Thymus (tissue), 11 donors: ENCODE measurements around the gene OPCML. TPM values are rescaled to one million over a fixed set of nuclear protein-coding genes. Genes with fewer than 3 reads are reported as not detected.

Source experiments
- DNase-seq, 9 donors: peaks; one replicate each; pipeline ENCODE4 v3.0.0-alpha.2; 2013; ENCODE audit warnings: low spot score in 9 of 9, low read depth in 6 of 9, missing footprints in 1 of 9
- H3K27ac ChIP-seq, 2 donors: one replicate each; pipeline ENCODE4 v1.5.1; 2013; ENCODE audit warnings: control low read depth in 1 of 2, low read depth in 1 of 2, low read length in 1 of 2, mild to moderate bottlenecking in 1 of 2, moderate library complexity in 1 of 2
- H3K27me3 ChIP-seq, 2 donors: one replicate each; pipeline ENCODE4 v1.5.1; 2013; ENCODE audit warnings: low read length in 1 of 2; ENCODE audit not compliant: control insufficient read depth in 2 of 2, insufficient read depth in 1 of 2
- H3K36me3 ChIP-seq, 2 donors: one replicate each; pipeline ENCODE4 v1.5.1; 2013; ENCODE audit warnings: low read length in 1 of 2, mild to moderate bottlenecking in 1 of 2, moderate library complexity in 1 of 2; ENCODE audit not compliant: control insufficient read depth in 2 of 2, insufficient read depth in 2 of 2
- H3K4me1 ChIP-seq, 2 donors: one replicate each; pipeline ENCODE4 v1.5.1; 2013; ENCODE audit warnings: low read length in 2 of 2; ENCODE audit not compliant: control insufficient read depth in 2 of 2, insufficient read depth in 2 of 2
- H3K4me3 ChIP-seq, 2 donors: one replicate each; pipeline ENCODE4 v1.5.1; 2013; ENCODE audit warnings: low read length in 2 of 2, control low read depth in 1 of 2, mild to moderate bottlenecking in 1 of 2
- H3K9me3 ChIP-seq, 2 donors: one replicate each; pipeline ENCODE4 v1.5.1; 2013; ENCODE audit warnings: low read length in 1 of 2, mild to moderate bottlenecking in 1 of 2; ENCODE audit not compliant: control insufficient read depth in 2 of 2, insufficient read depth in 1 of 2
- WGBS: extraction: QIAGEN DNeasy Blood & Tissue Kit; methylation state at CpG from one replicate; pipeline ENCODE4 v1.1.7; 2013; 5-methylcytosine and 5-hydroxymethylcytosine counted together
- polyA plus RNA-seq: library from polyadenylated mRNA; stranded (reverse); fragments of 200-250 nt; gene quantifications from one replicate; pipeline ENCODE4 v1.2.3, GENCODE V29; 2013
- total RNA-seq: library from RNA; stranded (reverse); fragments of 120-200 nt; gene quantifications from one replicate; pipeline ENCODE4 v1.2.4, GENCODE V29; 2013
- donor health status: healthy.

Gene OPCML
- total and polyA plus RNA-seq, 2 donors = 0.07 to 0.09 TPM

DNA sequence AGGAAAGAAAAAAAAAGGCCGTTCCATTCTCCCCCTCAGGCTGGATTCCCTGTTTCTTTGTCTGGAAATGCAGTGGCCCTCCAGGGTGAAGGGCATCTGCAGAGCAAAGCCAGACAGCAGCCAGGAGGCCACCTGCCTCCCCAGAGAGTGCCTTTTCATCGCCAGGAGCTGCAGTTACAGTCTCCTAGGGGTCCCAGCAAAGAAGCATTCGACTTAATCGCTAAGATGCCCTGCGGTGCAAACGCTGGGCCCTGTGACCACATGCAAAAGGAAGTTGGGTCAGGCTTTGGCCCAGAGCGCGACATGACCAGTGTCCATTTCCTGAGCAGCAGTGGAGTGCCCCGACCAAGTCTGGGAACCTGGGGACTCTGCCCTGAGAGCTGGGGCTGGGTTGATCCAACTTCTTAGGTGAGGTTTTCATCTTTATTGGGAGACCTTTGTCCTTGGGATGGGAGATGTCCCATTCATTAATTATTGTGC lies 304.6 kb downstream of the OPCML start:
- H3K4me1 ChIP-seq = no peaks in the 10 kb centered on the region
- no peaks in the 10 kb centered on the region for H3K36me3 ChIP-seq
- DNase-seq = no peak
- no peak overlapping the region for H3K4me3 ChIP-seq
- peaks cover 3 to 13% of the 10 kb centered on the region in 2 donors for H3K27me3 ChIP-seq
- H3K27ac ChIP-seq = no peak overlapping the region
- no peaks in the 10 kb centered on the region for H3K9me3 ChIP-seq
- WGBS = 66% methylated on average over 9 of the region's 9 CpGs

DNA sequence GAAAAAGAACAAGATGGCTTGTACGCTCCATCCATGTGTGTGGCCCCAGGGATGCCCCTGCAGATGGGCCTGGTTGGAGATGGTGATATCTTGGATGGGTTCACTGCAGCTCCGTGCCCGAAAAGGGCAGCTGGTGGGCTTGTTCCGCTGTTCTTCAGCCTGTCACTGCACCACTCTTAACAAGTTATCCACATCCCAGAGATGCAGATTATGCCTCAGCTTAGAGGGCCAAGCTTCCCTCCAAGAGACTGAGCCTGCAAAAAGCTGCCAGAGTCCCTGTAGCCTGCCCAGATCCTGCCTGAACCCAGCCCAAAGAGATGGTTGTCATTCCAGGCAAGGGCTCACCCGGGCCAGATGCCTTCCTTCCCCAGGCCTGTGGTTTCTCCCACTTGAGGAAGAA lies 308.0 kb downstream of the OPCML start:
- no peaks in the 10 kb centered on the region for H3K4me1 ChIP-seq
- 93% methylated on average over 5 of the region's 5 CpGs for WGBS
- H3K36me3 ChIP-seq = no peaks in the 10 kb centered on the region
- no peaks in the 10 kb centered on the region for H3K9me3 ChIP-seq
- no peak overlapping the region for H3K27ac ChIP-seq
- H3K27me3 ChIP-seq = peaks cover 3 to 13% of the 10 kb centered on the region in 2 donors
- DNase-seq = no peak
- no peak overlapping the region for H3K4me3 ChIP-seq

DNA sequence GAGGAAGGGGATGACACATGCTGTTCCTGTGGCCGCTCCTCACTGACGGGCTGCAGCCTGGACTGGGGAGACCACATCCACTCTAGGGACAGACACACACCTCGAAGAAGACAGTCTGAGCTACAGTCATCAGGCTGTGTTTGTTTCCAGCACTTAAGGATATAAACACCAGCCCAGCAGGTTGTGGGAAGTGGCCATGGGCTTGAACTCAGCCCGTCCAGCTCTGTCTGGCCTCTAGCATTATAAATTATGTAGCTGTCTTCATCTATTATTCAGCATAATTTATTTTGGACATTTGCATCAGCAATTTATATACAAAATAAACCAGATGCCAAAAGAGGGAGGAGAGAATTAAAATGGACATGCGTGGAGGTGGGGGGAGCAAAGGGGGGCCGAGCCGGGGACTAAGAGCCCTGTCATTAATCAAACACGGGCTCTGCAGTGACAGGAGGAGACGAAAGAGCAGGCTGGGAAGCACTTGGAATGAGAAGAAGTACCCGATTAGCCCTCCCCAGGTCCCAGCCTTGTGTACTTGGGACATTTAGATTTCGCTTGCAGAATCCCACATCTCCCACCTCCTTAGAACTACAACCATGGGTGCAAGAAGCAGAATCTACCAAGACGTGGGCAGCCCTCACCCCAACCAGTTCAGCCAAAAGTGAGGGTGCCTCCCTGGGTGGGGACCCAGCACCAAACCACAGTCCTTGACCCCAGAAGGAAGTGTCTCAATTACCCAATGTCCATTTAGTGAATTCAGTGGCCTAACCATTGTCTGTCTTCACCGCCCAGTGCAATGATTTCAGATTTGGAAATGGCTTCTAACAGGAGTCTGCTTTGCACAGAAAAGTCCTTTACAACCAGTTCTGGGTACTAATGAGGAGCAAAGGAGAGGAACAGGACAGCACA lies 309.6 kb downstream of the OPCML start:
- Histone ChIP-seq H3K9me3 (no peaks in the 10 kb centered on the region), H3K27ac (no peak overlapping the region), H3K4me3 (no peak overlapping the region), H3K36me3 (no peaks in the 10 kb centered on the region), H3K27me3 (peaks cover 0 to under 1% of the 10 kb centered on the region in 2 donors), H3K4me1 (no peaks in the 10 kb centered on the region)
- WGBS = 70% methylated on average over 13 of the region's 13 CpGs
- DNase-seq = no peak

DNA sequence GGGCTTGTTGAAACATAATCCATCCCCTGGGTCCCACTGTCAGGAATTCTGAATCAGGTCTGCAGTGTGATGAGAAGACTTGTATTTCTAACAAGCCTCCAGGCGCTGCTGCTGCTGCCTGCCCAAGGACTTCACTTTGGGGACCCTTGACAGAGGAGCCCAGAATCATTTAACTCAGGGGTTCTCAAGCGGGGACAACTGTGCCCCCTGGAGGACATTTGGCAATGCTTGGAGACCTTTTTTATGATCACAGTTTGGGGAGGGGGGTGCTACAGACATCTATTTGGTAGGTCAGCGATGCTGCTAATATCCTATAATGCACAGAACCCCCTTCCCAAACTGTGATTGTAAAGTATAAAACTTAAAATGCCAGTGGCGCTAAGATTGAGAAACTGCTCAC lies 312.8 kb downstream of the OPCML start:
- no peak overlapping the region for H3K4me3 ChIP-seq
- H3K27me3 ChIP-seq = peaks cover 0 to 14% of the 10 kb centered on the region in 2 donors
- H3K27ac ChIP-seq = no peak overlapping the region
- no peaks in the 10 kb centered on the region for H3K36me3 ChIP-seq
- no peaks in the 10 kb centered on the region for H3K9me3 ChIP-seq
- H3K4me1 ChIP-seq = no peaks in the 10 kb centered on the region
- 85% methylated on average over 4 of the region's 4 CpGs for WGBS
- no peak for DNase-seq

DNA sequence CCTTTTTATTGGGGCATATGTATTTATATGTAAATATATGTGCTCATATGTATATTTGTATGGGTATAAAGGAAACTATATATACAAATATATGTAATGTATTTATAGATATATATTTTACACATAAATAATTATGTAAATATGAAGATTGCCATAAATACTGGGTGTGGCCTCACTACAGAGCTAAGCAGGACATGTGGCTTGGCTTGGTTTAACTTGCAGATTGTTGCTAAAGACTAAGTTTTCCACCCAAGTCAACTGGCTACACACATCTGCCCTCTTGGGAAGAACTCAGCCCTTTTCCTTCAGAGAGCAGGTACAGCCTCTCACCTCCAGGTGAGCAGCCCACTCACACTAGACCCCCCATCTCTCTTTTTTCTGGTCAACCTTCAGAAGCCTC lies 315.5 kb downstream of the OPCML start:
- no peaks in the 10 kb centered on the region for H3K36me3 ChIP-seq
- DNase-seq = no peak
- peaks cover 0 to 14% of the 10 kb centered on the region in 2 donors for H3K27me3 ChIP-seq
- no peaks in the 10 kb centered on the region for H3K9me3 ChIP-seq
- no peak overlapping the region for H3K27ac ChIP-seq
- no peak overlapping the region for H3K4me3 ChIP-seq
- H3K4me1 ChIP-seq = no peaks in the 10 kb centered on the region

DNA sequence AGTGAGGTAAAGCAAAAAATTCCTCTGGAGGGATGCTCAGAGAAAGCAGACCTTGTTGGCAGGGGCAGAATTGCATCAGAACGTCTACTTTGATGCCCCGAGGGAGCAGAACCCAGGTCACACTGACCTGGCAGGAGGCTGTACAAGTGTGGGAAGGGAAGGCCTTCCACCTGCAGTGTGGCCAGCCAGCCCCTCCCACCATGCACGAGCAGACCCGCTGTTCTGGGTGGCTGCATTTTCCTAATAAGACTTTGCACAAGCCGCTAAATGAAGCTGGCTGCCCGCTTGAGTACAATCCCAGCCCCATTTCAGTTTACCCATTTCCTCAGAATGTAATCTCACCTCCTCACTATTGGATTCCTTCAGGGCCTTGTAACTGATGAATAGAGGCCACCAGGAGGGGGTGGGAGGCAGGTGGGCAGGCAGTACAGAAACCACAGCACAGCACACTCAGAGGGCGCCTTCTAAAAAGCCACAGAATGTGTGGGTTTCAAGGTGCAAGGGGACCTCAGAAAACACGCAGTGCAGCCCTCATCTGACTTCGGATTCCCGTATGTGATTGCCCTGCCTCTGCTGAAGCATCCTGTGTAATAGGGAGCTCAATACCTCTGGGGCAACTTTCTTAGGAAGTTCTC lies 316.6 kb downstream of the OPCML start:
- H3K27me3 ChIP-seq = peaks cover 0 to 14% of the 10 kb centered on the region in 2 donors
- WGBS = 44% methylated on average over 10 of the region's 10 CpGs

DNA sequence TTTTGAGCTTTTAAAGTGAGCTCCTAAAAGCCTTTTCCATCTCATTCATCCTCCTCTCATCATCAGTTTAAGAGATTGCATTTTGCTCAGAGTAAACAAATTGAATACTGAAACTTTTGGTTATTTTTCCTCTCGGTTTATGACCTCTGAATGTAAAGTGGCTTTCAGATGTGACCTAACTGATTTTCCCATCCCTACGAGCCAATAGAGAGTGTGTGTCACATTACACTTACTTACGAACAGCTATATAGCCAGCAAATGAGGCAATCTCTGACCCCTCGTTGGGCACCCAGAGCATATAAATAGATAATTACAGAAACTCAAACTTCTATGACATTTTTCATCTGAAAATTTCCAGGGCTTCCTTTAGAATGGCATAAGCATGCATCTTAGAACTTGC lies 317.7 kb downstream of the OPCML start:
- H3K9me3 ChIP-seq = no peaks in the 10 kb centered on the region
- H3K36me3 ChIP-seq = no peaks in the 10 kb centered on the region
- peaks cover 0 to 14% of the 10 kb centered on the region in 2 donors for H3K27me3 ChIP-seq
- H3K27ac ChIP-seq = no peak overlapping the region
- no peak for DNase-seq
- 67% methylated on average over 4 of the region's 4 CpGs for WGBS
- no peaks in the 10 kb centered on the region for H3K4me1 ChIP-seq
- H3K4me3 ChIP-seq = no peak overlapping the region

More for the DNA sequence above, 316.6 kb downstream of the OPCML start:
- Histone ChIP-seq H3K4me1 (no peaks in the 10 kb centered on the region), H3K36me3 (no peaks in the 10 kb centered on the region), H3K4me3 (no peak overlapping the region), H3K27ac (no peak overlapping the region), H3K9me3 (no peaks in the 10 kb centered on the region)
- DNase-seq = no peak

DNA sequence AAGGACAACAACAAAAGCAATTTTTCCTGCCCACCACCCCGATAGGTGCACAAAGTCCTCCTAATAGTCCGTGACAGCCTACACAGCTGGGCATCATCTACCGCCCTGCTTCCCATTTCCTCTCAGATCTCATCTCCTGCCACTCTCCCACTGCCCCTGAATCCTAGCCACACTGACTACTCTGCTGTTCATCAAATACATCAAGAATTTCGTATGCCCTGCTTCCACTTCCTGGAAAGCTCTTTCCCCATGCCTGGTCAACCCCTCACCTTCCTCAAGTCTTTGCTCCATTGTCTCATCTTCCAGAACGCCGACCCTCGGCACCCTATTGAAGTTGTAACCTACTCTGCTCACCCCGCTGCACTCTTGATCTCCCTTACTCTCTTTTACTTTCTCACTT lies 320.1 kb downstream of the OPCML start:
- Histone ChIP-seq H3K27me3 (peaks cover 0 to 13% of the 10 kb centered on the region in 2 donors), H3K36me3 (no peaks in the 10 kb centered on the region), H3K4me1 (no peaks in the 10 kb centered on the region), H3K4me3 (no peak overlapping the region), H3K9me3 (no peaks in the 10 kb centered on the region), H3K27ac (no peak overlapping the region)
- no peak for DNase-seq
- WGBS = 88% methylated on average over 8 of the region's 8 CpGs

DNA sequence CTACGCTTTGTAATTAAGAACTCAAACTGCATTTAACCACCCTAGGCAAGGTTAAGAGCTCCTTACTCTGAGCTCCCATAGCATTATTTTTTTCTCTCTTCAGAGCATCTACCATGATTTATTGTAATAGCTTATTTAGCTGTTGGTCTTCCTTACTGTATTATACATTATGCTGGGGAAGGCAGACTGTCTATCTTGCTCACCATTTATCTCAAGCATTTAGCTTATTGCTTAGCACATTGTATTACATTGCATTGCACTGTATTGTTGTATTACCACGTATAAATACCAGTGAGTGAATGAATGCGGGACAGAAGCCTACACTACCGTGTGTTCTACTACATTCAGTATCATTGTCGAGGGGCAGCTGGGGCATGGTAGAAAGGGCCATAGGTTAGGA lies 324.3 kb downstream of the OPCML start:
- 94% methylated on average over 5 of the region's 5 CpGs for WGBS
- Histone ChIP-seq H3K36me3 (no peaks in the 10 kb centered on the region), H3K27me3 (no peaks in the 10 kb centered on the region), H3K27ac (no peak overlapping the region), H3K4me3 (no peak overlapping the region), H3K9me3 (no peaks in the 10 kb centered on the region), H3K4me1 (no peaks in the 10 kb centered on the region)
- no peak for DNase-seq
